Keratinocyte (primary cell): ENCODE measurements around the gene EEF1AKMT2. TPM values are rescaled to one million over a fixed set of nuclear protein-coding genes. Genes with fewer than 3 reads are reported as not detected.

Experiments used
- DNase-seq: peaks from one replicate; pipeline ENCODE4 v3.0.0-alpha.2; 2011; ENCODE audit warnings: low read depth, missing footprints, low spot score
- FAIRE-seq: peaks from 2 replicates; lab custom pipeline; 2011; peaks lifted over from hg19 to GRCh38; lab: Jason Lieb, UNC
- H2AFZ ChIP-seq: 2 replicates; pipeline ENCODE4 v1.6.0; 2012; ENCODE audit warnings: low read length, control low read depth, inconsistent platforms; ENCODE audit not compliant: control insufficient read depth
- H3K27ac ChIP-seq: 2 replicates; pipeline ENCODE4 v1.5.1; 2011; ENCODE audit warnings: low read length; ENCODE audit not compliant: control insufficient read depth, insufficient read depth
- H3K27me3 ChIP-seq: 3 replicates; pipeline ENCODE4 v1.6.0; 2011; ENCODE audit warnings: low read length; ENCODE audit not compliant: control insufficient read depth, insufficient read depth; ENCODE audit errors: extremely low read depth
- H3K36me3 ChIP-seq, 2 experiments: 2 replicates in 1 of 2; 3 replicates in 1 of 2; pipeline ENCODE4 v1.5.1; 2011; ENCODE audit warnings: low read length in 2 of 2, mild to moderate bottlenecking in 1 of 2; ENCODE audit not compliant: control insufficient read depth in 2 of 2, insufficient read depth in 2 of 2; ENCODE audit errors: extremely low read depth in 1 of 2
- H3K4me1 ChIP-seq: 3 replicates; pipeline ENCODE4 v1.5.1; 2011; ENCODE audit warnings: low read length; ENCODE audit not compliant: control insufficient read depth, insufficient read depth; ENCODE audit errors: extremely low read depth
- H3K4me2 ChIP-seq: 3 replicates; pipeline ENCODE4 v1.6.0; 2011; ENCODE audit warnings: low read depth, low read length; ENCODE audit not compliant: control insufficient read depth, insufficient read depth; ENCODE audit errors: extremely low read depth
- H3K4me3 ChIP-seq, 3 experiments: fragments of 200-600 bp in 1 of 3; sonication (generic) in 1 of 3; 2 replicates in 2 of 3; 3 replicates in 1 of 3; pipeline ENCODE4 v1.5.1; 2011 to 2016; ENCODE audit warnings: low read length in 3 of 3, mild to moderate bottlenecking in 3 of 3, control low read depth in 2 of 3, inconsistent platforms in 1 of 3, low read depth in 1 of 3, mixed read lengths in 1 of 3, mixed run types in 1 of 3, moderate library complexity in 1 of 3; ENCODE audit not compliant: control insufficient read depth in 2 of 3, insufficient read depth in 2 of 3; ENCODE audit errors: extremely low read depth in 1 of 3
- H3K79me2 ChIP-seq: 2 replicates; pipeline ENCODE4 v1.6.0; 2012; ENCODE audit warnings: low read length; ENCODE audit not compliant: control insufficient read depth, insufficient read depth
- H3K9ac ChIP-seq: 3 replicates; pipeline ENCODE4 v1.6.0; 2011; ENCODE audit warnings: low read length; ENCODE audit not compliant: control insufficient read depth, insufficient read depth; ENCODE audit errors: extremely low read depth
- H3K9me1 ChIP-seq: 3 replicates; pipeline ENCODE4 v1.6.0; 2011; ENCODE audit warnings: low read length; ENCODE audit not compliant: control insufficient read depth, insufficient read depth; ENCODE audit errors: extremely low read depth
- H3K9me3 ChIP-seq: 2 replicates; pipeline ENCODE4 v1.5.1; 2012; ENCODE audit warnings: low read depth, low read length; ENCODE audit not compliant: control insufficient read depth
- H4K20me1 ChIP-seq: 3 replicates; pipeline ENCODE4 v1.6.0; 2011; ENCODE audit warnings: low read length; ENCODE audit not compliant: control insufficient read depth, insufficient read depth; ENCODE audit errors: extremely low read depth
- EZH2 ChIP-seq: IDR thresholded peaks from one replicate; pipeline ENCODE4 v1.6.1; 2012; ENCODE audit warnings: inconsistent platforms, mild to moderate bottlenecking, low read length, moderate library complexity
- dilution Hi-C: fragments of 300-500 bp; cut with MboI; formaldehyde crosslinking; loops from one replicate; pipeline ENCODE4 v1.7.0; 2020; ENCODE audit warnings: low sequenced_read_pairs; ENCODE audit not compliant: extremely low pct_ligation_motif_present
- polyA plus RNA-seq, 5 experiments: library from polyadenylated mRNA; depleted of rRNA in 3 of 5; stranded (reverse) in 3 of 5; stranded (forward) in 1 of 5; unstranded in 1 of 5; fragments of >200 nt; gene quantifications; 1 replicate in 1 of 5; 2 replicates in 3 of 5; 3 replicates in 1 of 5; pipeline versions ENCODE4 v1.2.1 to v1.2.3, GENCODE V29; 2011 to 2012; ENCODE audit warnings: missing spikeins in 2 of 5, low read depth in 1 of 5, low replicate concordance in 1 of 5
- TF ChIP-seq, protein P1 (sequence below), 3 experiments: IDR thresholded peaks in 1 of 3; conservative IDR thresholded peaks in 1 of 3; optimal IDR thresholded peaks in 1 of 3; 2 replicates in 2 of 3; 3 replicates in 1 of 3; pipeline versions ENCODE3 to v1.5.1; 2011; ENCODE audit warnings: low read length in 3 of 3, mild to moderate bottlenecking in 3 of 3, moderate library complexity in 2 of 3, control low read depth in 1 of 3, inconsistent platforms in 1 of 3; ENCODE audit not compliant: insufficient read depth in 2 of 3; ENCODE audit errors: extremely low read depth in 1 of 3

Gene EEF1AKMT2
- polyA plus RNA-seq, 1 donor (not counting 4 experiments of a cell fraction or from before 2014, with no cell fraction given): 19.1 TPM

GRCh38 chr10:124728071-124728829, 63.4 kb downstream of the EEF1AKMT2 start:
- H3K79me2 ChIP-seq: peaks cover 54% of the 10 kb centered on the region
- H3K27me3 ChIP-seq: no peaks in the 10 kb centered on the region
- no peak overlapping the region for H3K9ac ChIP-seq
- FAIRE-seq (no peak), DNase-seq (no peak)
- H3K9me3 ChIP-seq: no peaks in the 10 kb centered on the region
- no peaks in the 10 kb centered on the region for H4K20me1 ChIP-seq
- peaks cover 28% of the 10 kb centered on the region for H3K4me1 ChIP-seq
- peak overlapping the region; percentile 2 for H3K4me2 ChIP-seq
- H2AFZ ChIP-seq: no peak overlapping the region
- peaks cover 5 to 9% of the 10 kb centered on the region in 2 experiments for H3K36me3 ChIP-seq
- H3K27ac ChIP-seq: no peak overlapping the region
- no peak for TF ChIP-seq EZH2
- TF ChIP-seq, protein P1, sequence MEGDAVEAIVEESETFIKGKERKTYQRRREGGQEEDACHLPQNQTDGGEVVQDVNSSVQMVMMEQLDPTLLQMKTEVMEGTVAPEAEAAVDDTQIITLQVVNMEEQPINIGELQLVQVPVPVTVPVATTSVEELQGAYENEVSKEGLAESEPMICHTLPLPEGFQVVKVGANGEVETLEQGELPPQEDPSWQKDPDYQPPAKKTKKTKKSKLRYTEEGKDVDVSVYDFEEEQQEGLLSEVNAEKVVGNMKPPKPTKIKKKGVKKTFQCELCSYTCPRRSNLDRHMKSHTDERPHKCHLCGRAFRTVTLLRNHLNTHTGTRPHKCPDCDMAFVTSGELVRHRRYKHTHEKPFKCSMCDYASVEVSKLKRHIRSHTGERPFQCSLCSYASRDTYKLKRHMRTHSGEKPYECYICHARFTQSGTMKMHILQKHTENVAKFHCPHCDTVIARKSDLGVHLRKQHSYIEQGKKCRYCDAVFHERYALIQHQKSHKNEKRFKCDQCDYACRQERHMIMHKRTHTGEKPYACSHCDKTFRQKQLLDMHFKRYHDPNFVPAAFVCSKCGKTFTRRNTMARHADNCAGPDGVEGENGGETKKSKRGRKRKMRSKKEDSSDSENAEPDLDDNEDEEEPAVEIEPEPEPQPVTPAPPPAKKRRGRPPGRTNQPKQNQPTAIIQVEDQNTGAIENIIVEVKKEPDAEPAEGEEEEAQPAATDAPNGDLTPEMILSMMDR (optimal IDR thresholded peaks at IDR 0.05 in 1 of 3, IDR thresholded peaks at IDR 0.05 in 1 of 3, conservative IDR thresholded peaks at IDR 0.05 in 1 of 3; ENCODE audit: extremely low read depth in 1 of 3, insufficient read depth in 2 of 3, low read length in 3 of 3): no peak
- H3K4me3 ChIP-seq: no peak overlapping the region
- dilution Hi-C loops: no loop called here
- peaks cover 2% of the 10 kb centered on the region for H3K9me1 ChIP-seq

DNA sequence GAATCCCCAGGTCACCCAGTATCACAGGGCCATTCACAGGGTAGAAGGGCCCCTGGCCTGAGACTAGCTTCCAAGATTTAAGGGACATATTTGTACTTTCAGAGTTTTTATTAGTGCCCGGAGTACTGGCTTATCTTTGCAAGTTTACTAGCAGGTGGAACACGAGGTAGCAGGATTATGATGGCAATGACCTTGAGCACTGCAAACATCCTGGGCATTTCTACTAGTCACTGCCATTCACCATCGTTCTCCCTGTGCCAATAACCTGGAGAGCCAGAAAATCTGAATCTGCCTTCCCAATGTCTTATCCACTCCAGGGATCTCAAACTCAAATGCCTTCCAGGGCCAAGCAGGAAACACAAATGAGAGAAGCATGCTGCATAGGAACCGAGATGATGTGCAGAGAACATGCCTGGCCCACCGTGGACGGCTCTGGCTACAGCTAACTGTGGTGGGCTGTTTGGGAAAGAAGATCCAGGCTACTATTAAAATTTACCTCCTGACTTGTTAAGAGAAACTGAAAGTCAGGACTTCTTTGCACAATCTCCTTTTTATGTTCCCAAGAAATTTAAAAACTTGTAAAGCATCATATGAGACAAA, 64.2 kb downstream of the EEF1AKMT2 start:
- Histone ChIP-seq H3K27ac (no peak overlapping the region), H3K79me2 (peaks cover 54% of the 10 kb centered on the region), H3K4me1 (peaks cover 29% of the 10 kb centered on the region), H3K9me1 (peaks cover 2% of the 10 kb centered on the region), H2AFZ (no peak overlapping the region), H3K4me2 (no peak overlapping the region), H4K20me1 (no peaks in the 10 kb centered on the region), H3K4me3 (no peak overlapping the region), H3K27me3 (no peaks in the 10 kb centered on the region), H3K9me3 (no peaks in the 10 kb centered on the region), H3K9ac (no peak overlapping the region), H3K36me3 (peaks cover 5 to 9% of the 10 kb centered on the region in 2 experiments)
- TF ChIP-seq, protein P1 (optimal IDR thresholded peaks at IDR 0.05 in 1 of 3, IDR thresholded peaks at IDR 0.05 in 1 of 3, conservative IDR thresholded peaks at IDR 0.05 in 1 of 3; ENCODE audit: extremely low read depth in 1 of 3, insufficient read depth in 2 of 3, low read length in 3 of 3): no peak
- TF ChIP-seq EZH2: no peak
- no peak for FAIRE-seq
- dilution Hi-C loops: no loop called here
- DNase-seq: no peak
